ENCODE data around the gene LBX2.
"Not testable (repeated sequence)": the region's sequence is repeated elsewhere in the genome, so short reads cannot be mapped to it uniquely, and the experiment has no call there.

The LBX2 gene

DNA sequence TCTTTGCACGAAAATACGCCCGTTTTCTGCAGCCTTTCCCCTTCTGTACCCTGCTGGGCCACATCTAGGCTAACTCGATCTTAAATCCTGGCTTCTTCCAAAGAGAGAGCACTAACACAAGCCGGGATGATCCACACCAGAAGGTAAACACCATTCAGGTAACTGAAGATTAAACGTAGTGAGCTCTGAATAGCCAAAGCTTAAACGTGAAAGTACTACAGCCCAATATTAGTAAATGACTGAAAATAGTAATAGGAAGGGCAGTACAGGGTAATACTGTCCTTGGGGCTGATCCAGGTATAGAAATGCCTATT, 26.5 kb downstream of the LBX2 start:
- H2AFZ ChIP-seq (ENCODE audit: low read depth): peak overlapping the region; percentile 60
- no peak overlapping the region for H3K4me3 ChIP-seq (IDR thresholded peaks at IDR 0.05; ENCODE audit: insufficient read depth, low read depth, low read length)
- TF ChIP-seq, protein P1, sequence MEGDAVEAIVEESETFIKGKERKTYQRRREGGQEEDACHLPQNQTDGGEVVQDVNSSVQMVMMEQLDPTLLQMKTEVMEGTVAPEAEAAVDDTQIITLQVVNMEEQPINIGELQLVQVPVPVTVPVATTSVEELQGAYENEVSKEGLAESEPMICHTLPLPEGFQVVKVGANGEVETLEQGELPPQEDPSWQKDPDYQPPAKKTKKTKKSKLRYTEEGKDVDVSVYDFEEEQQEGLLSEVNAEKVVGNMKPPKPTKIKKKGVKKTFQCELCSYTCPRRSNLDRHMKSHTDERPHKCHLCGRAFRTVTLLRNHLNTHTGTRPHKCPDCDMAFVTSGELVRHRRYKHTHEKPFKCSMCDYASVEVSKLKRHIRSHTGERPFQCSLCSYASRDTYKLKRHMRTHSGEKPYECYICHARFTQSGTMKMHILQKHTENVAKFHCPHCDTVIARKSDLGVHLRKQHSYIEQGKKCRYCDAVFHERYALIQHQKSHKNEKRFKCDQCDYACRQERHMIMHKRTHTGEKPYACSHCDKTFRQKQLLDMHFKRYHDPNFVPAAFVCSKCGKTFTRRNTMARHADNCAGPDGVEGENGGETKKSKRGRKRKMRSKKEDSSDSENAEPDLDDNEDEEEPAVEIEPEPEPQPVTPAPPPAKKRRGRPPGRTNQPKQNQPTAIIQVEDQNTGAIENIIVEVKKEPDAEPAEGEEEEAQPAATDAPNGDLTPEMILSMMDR (conservative IDR thresholded peaks at IDR 0.05; ENCODE audit: low read depth, low read length): no peak
- H3K4me1 ChIP-seq (ENCODE audit: low read depth, poor library complexity, severe bottlenecking): peaks cover 26% of the 10 kb centered on the region
- peak overlapping the region; percentile 72 for H3K4me2 ChIP-seq
- peak overlapping the region; percentile 61; the same call in 1 of the 2 replicates for H3K9ac ChIP-seq
- peaks cover 7% of the 10 kb centered on the region; the same call in 1 of the 2 replicates for H3K79me2 ChIP-seq (ENCODE audit: insufficient read depth, low read depth)
- no peaks in the 10 kb centered on the region for H3K36me3 ChIP-seq (ENCODE audit: insufficient read depth)
- peak overlapping the region; percentile 78 for H3K27ac ChIP-seq
- H4K20me1 ChIP-seq (ENCODE audit: insufficient read depth): no peaks in the 10 kb centered on the region
- no peaks in the 10 kb centered on the region for H3K27me3 ChIP-seq (ENCODE audit: insufficient read depth, low read depth)

DNA sequence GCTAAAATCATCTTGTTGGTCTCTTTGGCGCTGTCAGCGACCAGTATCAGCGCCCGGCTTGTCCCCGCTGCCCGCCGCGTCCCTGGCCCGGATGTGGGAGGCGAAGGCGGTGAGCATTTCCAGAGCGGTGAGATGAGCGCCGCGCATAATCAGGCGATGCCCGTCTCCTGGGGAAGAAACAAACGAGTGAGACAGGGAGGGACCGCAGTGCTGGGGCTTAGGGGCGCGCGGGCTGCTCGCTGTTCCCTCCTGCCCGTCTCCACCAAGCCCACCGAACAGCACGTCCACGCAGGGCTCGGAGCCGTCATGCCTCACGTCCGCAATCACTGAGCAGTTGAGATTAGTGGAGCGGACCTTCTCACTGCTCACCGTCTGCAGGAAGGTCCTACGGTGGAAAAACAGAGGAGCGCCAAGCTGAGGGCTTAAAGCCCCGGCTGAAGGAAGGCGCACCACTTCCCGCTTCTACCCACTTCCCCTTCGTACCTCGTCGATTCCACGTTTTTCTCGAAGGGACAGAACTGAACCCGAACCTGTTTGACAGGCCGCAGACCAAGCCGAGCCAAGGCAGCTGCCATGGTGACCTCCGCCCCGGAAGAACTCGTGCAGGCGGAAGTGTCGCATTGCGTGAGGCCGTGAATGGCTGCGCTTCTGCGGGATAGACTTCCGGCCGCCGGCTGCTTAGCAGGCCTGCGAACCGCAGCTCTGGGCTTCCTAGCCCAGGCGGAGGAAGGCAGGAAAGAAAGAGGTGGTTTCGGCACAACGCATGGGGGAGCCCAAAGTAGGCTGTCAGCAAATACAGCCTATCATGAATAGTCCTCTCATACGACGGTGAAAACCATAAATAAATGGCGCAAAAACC, 27.1 kb downstream of the LBX2 start, which contains the start of gene MRPL53:
TSS of gene MRPL53 (minus strand) at position 595 of the 859 bp plus-strand sequence. CDS start at position 575, 20 bp downstream.
- H3K27ac ChIP-seq: peak within 1 kb of the TSS; percentile 78
- peaks cover 26% of the 10 kb centered on the region for H3K4me1 ChIP-seq (ENCODE audit: low read depth, poor library complexity, severe bottlenecking)
- H3K4me3 ChIP-seq (IDR thresholded peaks at IDR 0.05; ENCODE audit: insufficient read depth, low read depth, low read length): peak within 1 kb of the TSS; percentile 87
- H3K27me3 ChIP-seq (ENCODE audit: insufficient read depth, low read depth): no peaks in the 10 kb centered on the region
- peak within 1 kb of the TSS; percentile 60 for H2AFZ ChIP-seq (ENCODE audit: low read depth)
- H3K79me2 ChIP-seq (ENCODE audit: insufficient read depth, low read depth): peaks cover 7% of the 10 kb centered on the region; the same call in 1 of the 2 replicates
- H4K20me1 ChIP-seq (ENCODE audit: insufficient read depth): no peaks in the 10 kb centered on the region
- H3K9ac ChIP-seq: peak within 1 kb of the TSS; percentile 61
- TF ChIP-seq, protein P1 (conservative IDR thresholded peaks at IDR 0.05; ENCODE audit: low read depth, low read length): no peak
- peak within 1 kb of the TSS; percentile 72 for H3K4me2 ChIP-seq
- no peaks in the 10 kb centered on the region for H3K36me3 ChIP-seq (ENCODE audit: insufficient read depth)

DNA sequence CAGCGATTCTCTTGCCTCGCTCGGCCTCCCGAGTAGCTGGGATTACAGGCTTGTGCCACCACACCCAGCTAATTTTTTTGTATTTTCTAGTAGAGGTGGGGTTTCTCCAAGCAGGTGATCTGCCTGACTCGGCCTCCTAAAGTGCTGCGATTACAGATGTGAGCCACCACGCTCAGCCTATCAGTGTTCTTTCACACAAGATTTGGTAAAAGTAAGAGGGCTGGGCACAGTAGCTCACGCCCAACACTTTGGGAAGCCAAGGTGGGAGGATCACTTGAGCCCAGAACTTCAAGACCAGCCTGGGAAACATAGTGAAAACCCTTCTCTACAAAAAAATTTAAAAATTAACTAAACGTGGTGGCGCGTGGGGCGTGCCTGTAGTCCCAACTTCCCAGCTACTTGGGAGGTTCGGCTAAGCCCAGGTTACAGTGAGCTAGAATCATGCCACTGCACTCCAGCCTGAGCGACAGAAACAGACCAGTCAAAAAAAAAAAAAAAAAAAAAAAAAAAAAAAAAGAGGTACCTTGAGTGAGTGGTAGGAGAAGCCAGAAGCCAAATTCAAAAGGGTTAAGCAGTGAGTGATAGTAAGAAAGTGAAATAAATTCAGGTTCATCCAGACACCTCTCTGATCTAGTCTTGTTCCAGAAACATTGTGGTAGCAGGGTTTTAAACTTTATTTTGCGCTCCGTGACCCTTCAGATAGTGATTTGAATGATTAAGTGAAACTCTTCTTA, 27.9 kb downstream of the LBX2 start:
- Histone ChIP-seq H3K9ac (peak overlapping the region; percentile 61), H3K4me2 (peak overlapping the region; percentile 72), H3K4me3 (IDR thresholded peaks at IDR 0.05; ENCODE audit: insufficient read depth, low read depth, low read length) (peak overlapping the region; percentile 87), H3K79me2 (ENCODE audit: insufficient read depth, low read depth) (peaks cover 7% of the 10 kb centered on the region; the same call in 1 of the 2 replicates), H3K27me3 (ENCODE audit: insufficient read depth, low read depth) (no peaks in the 10 kb centered on the region), H3K4me1 (ENCODE audit: low read depth, poor library complexity, severe bottlenecking) (peaks cover 26% of the 10 kb centered on the region), H3K27ac (peak overlapping the region; percentile 78), H2AFZ (ENCODE audit: low read depth) (peak overlapping the region; percentile 60), H3K36me3 (ENCODE audit: insufficient read depth) (no peaks in the 10 kb centered on the region), H4K20me1 (ENCODE audit: insufficient read depth) (no peaks in the 10 kb centered on the region)
- TF ChIP-seq, protein P1 (conservative IDR thresholded peaks at IDR 0.05; ENCODE audit: low read depth, low read length): no peak

DNA sequence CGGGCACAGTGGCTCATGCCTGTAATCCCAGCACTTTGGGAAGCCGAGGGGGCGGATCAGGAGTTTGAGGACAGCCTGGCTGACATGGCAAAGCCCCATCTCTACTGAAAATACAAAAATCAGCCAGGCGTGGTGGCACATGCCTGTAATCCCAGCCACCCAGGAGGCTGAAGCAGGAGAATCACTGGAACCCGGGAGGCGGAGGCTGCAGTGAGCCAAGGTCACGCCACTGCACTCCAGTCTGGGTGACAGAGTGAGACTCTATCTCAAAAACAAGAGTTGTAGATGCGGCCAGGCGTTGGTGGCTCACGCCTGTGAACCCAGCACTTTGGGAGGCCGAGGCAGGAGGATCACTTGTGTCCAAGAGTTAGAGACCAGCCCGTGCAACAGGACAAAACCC, 28.7 kb downstream of the LBX2 start:
- not testable (repeated sequence) for H3K27me3 ChIP-seq (ENCODE audit: insufficient read depth, low read depth); H3K36me3 ChIP-seq (ENCODE audit: insufficient read depth); H2AFZ ChIP-seq (ENCODE audit: low read depth); H3K27ac ChIP-seq; H3K9ac ChIP-seq; H4K20me1 ChIP-seq (ENCODE audit: insufficient read depth); H3K4me3 ChIP-seq (IDR thresholded peaks at IDR 0.05; ENCODE audit: insufficient read depth, low read depth, low read length); H3K79me2 ChIP-seq (ENCODE audit: insufficient read depth, low read depth)
- Histone ChIP-seq H3K4me2 (peak overlapping the region; percentile 72; the same call in 1 of the 2 replicates), H3K4me1 (ENCODE audit: low read depth, poor library complexity, severe bottlenecking) (peaks cover 31% of the 10 kb centered on the region)

All from KMS-11 (cell line).